Measurements from ENCODE around the gene PRDM15. TPM values are rescaled to one million over a fixed set of nuclear protein-coding genes. Genes with fewer than 3 reads are reported as not detected.
A peak's percentile ranks its signal among the peaks of the same experiment; 100 is the strongest.

Gene PRDM15
- total RNA-seq, 1 donor from 2014 or later, result 2.9 TPM

GRCh38 chr21:41878831-41879189, 334 bp downstream of the PRDM15 start:
- intact Hi-C loops (cut with micrococcal nuclease), result no loop called here
- Histone ChIP-seq H3K36me3 (no peaks in the 10 kb centered on the region), H3K27ac (replicated peaks) (peak overlapping the region; percentile 86), H3K4me1 (peaks cover 22% of the 10 kb centered on the region), H3K27me3 (ENCODE audit: low read depth) (no peaks in the 10 kb centered on the region), H3K9me3 (replicated peaks) (no peaks in the 10 kb centered on the region), H3K4me3 (peak overlapping the region; percentile 92)
- no peak for TF ChIP-seq CTCF (IDR thresholded peaks at IDR 0.05; ENCODE audit: borderline replicate concordance)
- DNase-seq, result peak; percentile 86

- no peak for DNase-seq
- Histone ChIP-seq H3K4me3 (peak overlapping the region; percentile 92), H3K27ac (replicated peaks) (peak overlapping the region; percentile 50), H3K36me3 (no peaks in the 10 kb centered on the region), H3K4me1 (peaks cover 22% of the 10 kb centered on the region), H3K9me3 (replicated peaks) (no peaks in the 10 kb centered on the region), H3K27me3 (ENCODE audit: low read depth) (no peaks in the 10 kb centered on the region)
- intact Hi-C loops (cut with micrococcal nuclease), result no loop called here
- TF ChIP-seq CTCF (IDR thresholded peaks at IDR 0.05; ENCODE audit: borderline replicate concordance), result no peak
These were observed 978 bp downstream of the PRDM15 start for GRCh38 chr21:41877901-41878830.

GRCh38 chr21:41876928-41877652, 2.1 kb downstream of the PRDM15 start:
- H3K27ac ChIP-seq (replicated peaks), result no peak overlapping the region
- peak overlapping the region; percentile 92 for H3K4me3 ChIP-seq

GRCh38 chr21:41876396-41876795, 2.7 kb downstream of the PRDM15 start:
- TF ChIP-seq CTCF (IDR thresholded peaks at IDR 0.05; ENCODE audit: borderline replicate concordance), result no peak
- Histone ChIP-seq H3K36me3 (no peaks in the 10 kb centered on the region), H3K4me3 (no peak overlapping the region), H3K27ac (replicated peaks) (no peak overlapping the region), H3K9me3 (replicated peaks) (no peaks in the 10 kb centered on the region), H3K4me1 (peaks cover 22% of the 10 kb centered on the region), H3K27me3 (ENCODE audit: low read depth) (no peaks in the 10 kb centered on the region)
- no peak for DNase-seq
- intact Hi-C loops (cut with micrococcal nuclease), result no loop called here

More at GRCh38 chr21:41876928-41877652, 2.1 kb downstream of the PRDM15 start:
- Histone ChIP-seq H3K4me1 (peaks cover 22% of the 10 kb centered on the region), H3K27me3 (ENCODE audit: low read depth) (no peaks in the 10 kb centered on the region), H3K36me3 (no peaks in the 10 kb centered on the region), H3K9me3 (replicated peaks) (no peaks in the 10 kb centered on the region)
- intact Hi-C loops (cut with micrococcal nuclease), result no loop called here
- TF ChIP-seq CTCF (IDR thresholded peaks at IDR 0.05; ENCODE audit: borderline replicate concordance), result no peak
- no peak for DNase-seq

- intact Hi-C loops (cut with micrococcal nuclease), result no loop called here
- Histone ChIP-seq H3K27me3 (ENCODE audit: low read depth) (no peaks in the 10 kb centered on the region), H3K4me1 (peaks cover 21% of the 10 kb centered on the region), H3K27ac (replicated peaks) (no peak overlapping the region), H3K4me3 (no peak overlapping the region), H3K36me3 (no peaks in the 10 kb centered on the region), H3K9me3 (replicated peaks) (no peaks in the 10 kb centered on the region)
- no peak for TF ChIP-seq CTCF (IDR thresholded peaks at IDR 0.05; ENCODE audit: borderline replicate concordance)
- no peak for DNase-seq
These were observed 4.1 kb downstream of the PRDM15 start for GRCh38 chr21:41875086-41875485.
